Activated CD8-positive, alpha-beta memory T cell treated with anti-CD3 and anti-CD28 coated beads for 24 hours (primary cell): ENCODE data around the gene KIN.
"Not testable (repeated sequence)": the region's sequence is repeated elsewhere in the genome, so short reads cannot be mapped to it uniquely, and the experiment has no call there.

Experiments
- DNase-seq: peaks from one replicate; pipeline ENCODE4 v3.0.0-alpha.2; 2020

Gene KIN

DNA sequence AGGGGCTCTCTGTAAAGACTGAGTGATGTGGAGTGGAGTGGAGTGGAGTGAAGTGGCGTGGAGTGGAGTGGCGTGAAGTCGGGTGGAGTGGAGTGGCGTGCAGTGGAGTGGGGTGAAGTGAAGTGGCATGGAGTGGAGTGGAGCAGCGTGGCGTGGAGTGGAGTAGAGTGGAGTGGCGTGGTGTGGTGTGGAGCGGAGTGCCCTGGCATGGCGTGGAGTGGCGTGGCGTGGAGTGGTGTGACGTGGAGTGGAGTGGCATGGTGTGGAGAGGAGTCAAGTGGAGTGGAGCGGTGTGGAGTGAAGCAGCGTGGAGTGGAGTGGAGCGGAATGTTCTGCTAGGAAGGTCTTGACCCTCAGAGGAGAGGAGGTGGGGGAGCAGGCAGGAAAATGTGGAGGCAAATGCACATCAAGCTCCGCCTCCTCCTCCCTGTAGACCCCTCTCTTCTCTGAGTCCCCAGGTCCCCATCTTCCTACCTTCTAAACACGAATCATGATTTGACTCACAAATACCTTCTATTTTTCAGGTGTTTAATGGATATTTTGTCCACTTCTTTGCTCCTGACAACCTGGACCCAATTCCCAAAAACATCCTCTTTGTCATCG, 64.8 kb downstream of the KIN start:
- no peak for DNase-seq

DNA sequence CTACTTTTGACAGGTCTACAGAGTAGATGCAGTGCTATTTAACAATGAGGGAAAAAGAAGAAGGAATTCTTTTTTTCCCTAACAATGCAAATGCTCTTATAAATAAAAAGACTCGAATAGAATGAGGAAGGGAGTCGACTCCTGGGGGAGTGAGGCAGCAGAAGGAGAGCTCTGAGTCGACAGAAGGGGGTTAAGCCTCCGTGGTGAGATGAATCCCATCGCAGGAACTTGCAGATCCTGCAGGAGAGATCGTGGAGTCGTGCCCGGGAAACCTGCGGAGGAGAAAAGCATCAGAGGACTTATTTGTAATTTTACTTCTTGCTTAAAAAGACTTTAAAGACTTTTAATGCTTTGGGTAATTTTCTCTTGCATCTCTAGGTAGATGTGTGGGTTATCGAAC, 67.3 kb downstream of the KIN start:
- DNase-seq = no peak

DNA sequence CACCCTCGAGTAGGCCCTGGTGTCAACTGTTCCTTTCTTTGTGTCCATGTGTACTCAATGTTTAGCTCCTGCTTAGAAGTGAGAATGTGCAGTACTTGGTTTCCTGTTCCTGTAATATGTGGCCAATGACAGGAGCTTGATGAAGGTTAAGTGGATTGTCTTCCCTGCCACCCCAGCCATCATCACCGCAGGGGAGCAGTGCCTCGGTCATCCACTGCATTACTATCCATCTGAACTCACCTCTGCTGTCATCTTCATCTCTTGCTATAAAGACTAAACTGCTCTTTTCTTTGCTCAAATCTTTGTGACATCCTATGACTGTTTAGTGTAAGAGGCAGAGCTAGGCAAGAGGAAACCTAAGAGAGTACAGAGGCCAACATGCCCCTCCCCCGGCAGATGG, 69.1 kb downstream of the KIN start:
- no peak for DNase-seq

DNA sequence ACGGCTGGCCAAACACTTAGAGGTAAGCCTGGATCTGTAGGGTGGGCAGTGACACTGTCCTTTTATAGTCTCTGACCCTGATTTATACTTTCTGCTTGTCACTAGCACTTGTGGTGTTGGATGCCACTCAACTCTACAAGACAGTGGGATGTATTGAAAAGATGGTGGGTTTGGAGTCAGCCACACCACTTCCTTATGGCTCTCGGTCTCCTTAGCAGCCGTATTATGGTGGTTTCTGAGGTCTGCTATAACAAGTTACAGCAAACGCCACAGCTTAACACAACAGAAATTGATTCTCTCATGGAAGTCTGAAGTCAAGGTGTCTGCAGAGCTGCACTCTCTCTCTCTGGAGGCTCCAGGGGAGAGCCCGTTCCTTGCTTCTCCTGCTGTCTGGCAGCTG, 70.0 kb downstream of the KIN start:
- DNase-seq = no peak

DNA sequence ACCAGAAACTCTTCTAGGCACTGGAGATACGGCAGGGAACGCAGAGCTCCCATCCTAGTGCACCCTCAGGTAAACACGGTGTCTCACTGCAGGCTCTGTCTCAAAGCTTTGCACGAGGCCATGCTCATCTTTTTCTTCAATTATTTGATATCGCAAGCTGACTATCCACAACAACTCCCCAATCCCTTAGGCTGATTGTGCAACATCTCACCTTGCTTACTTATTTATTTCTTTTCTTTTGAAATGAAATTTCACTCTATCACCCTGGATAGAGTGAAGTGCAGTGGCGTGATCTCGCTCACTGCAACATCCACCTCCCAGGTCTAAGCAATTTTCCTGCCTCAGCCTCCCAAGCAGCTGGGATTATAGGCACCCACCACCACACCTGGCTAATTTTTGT, 72.3 kb downstream of the KIN start:
- DNase-seq = no peak

DNA sequence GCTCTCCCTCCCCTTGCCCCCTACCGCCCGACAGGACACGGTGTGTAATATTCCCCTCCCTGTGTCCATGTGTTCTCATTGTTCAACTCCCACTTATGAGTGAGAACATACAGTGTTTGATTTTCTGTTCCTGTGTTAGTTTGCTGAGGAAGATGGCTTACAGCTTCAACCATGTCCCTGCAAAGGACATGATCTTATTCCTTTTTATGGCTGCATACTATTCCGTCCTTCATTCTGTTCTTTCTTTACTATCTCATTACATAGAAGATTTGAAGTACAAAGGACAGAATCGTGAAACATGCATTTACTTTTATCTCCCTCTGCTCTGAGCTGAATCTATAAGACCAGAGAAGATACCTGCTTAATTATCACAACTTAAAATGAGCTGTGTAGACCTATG, 76.7 kb downstream of the KIN start:
- DNase-seq = not testable (repeated sequence)

DNA sequence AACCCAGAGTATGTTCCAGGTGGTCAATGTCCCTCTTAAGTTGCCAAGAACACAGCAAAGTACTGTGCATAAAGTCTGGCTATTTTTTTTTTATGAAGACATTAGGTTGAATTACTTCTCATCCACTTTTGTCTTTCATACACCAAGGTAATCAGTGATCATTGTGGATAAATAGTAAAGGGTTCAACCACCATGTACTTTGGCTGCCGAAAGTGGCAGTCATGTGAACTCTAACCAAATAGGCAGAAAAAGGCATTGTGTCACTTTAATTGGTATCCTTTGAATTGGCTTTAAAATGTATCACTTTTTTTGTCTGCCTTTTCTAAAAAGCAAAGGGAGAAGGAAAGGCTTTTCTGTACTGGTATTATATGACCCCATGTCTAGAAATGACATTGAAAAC, 77.3 kb downstream of the KIN start:
- no peak for DNase-seq

DNA sequence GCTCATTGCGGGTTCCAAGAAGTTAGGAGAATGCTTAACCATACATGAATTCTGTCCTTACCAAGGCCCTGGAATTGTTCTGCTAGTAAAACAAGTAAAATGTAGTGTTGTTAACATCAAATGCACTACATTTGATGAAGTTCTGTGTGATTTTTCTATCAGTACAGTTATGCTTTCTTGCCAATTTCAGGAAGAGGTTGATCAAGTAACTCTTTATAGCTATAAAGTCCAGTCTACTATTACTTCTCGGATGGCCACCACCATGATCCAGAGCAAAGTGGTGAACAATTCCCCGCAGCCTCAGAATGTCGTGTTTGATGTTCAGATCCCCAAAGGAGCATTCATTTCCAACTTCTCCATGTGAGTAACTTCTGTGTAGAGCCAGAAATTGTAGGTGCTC, 79.0 kb downstream of the KIN start:
- no peak for DNase-seq

DNA sequence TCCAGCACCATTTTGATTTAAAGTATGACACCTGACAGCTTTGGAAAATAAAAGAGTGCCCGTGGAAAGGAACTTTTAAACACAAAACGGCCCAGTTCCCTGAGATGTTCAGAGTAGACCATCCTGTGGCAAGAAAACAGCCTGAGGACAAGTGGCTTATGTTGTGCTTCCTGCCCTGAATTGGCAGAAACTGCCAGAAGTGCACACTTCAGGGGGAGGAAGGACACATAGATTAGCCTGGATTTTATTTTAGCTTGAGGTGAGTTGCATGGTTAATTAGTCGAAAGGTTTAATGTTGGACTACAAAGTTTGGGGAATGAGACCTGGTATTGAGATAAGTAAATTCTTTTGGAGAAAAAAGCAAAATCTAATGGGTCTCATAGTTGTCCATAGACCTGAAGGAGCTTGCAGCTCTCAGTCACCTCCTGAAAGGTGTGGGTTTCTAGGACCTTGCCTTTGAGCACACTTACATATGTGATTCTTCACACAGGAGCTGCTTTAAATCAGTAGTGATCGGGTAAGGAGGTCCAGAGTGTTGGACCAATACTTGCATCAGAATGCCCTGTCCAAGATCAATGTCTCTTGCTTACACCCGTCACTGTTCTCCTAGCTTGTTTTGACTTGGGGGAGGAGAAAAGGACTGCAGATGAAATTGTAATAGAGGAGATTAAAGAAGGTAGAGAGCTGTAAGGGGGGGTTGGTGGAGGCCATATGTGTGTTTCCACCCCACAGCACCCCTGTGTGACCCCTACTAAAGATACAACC, 79.8 kb downstream of the KIN start:
- no peak for DNase-seq

DNA sequence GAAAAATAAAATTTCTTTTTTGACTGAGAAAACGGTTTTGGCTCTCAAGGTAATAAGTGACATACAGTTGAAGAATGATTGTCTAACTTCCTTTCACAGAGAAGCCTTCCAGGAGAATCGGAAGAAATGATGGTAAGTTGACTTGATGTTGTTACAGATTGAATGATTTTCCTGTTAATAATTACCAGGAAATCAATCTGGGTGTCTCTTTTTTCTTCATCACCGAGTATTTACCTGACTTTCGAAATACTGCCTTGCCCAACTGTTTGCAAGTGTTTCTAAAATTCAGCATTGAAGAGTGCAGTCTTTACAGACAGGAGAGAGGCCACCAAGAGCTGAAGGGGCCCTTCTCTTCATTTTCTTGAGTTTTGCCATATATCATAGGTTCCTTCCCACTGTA, 80.7 kb downstream of the KIN start:
- DNase-seq = no peak

DNA sequence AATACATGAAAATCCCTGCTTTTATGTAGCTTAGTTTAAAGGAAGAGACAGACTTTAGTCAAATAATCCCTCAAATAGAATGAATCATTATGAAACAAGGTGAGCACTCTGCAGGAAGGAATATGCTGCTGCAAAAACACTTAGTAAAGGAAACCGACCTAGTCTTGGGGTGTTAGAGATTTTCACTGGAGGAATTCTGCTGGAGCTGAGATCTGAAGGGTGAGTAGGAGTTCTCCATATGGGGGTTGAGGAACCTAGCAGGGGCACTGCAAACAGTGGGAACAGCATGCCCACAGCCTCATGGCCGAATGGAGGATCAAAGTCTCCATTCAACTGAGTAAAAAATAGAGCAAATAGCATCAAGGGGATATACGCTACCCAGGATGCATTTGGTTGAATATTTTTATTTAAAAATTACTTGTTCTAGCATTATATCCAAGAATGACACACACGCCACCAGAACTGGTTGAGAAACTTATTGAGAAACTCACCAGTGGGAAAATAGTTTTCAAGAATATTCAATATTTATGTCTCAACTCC, 81.2 kb downstream of the KIN start:
- no peak for DNase-seq

DNA sequence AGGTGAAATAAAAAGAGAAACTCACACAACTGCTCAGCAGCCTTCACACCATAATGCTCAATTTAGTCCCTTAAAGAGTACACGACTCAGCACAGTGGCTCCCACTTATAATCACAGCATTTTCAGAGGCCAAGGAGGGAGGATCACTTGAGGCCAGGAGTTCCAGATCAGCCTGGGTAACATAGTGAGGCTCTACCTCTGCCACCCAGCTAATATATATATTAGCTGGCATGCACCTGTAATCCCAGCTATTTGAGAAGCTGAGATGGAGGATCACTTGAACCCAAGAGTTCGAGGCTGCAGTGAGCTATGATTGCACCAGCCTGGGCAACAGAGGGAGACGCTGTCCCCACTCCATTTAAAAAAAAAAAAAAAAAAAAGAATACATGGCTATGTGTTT, 82.5 kb downstream of the KIN start:
- no peak for DNase-seq

DNA sequence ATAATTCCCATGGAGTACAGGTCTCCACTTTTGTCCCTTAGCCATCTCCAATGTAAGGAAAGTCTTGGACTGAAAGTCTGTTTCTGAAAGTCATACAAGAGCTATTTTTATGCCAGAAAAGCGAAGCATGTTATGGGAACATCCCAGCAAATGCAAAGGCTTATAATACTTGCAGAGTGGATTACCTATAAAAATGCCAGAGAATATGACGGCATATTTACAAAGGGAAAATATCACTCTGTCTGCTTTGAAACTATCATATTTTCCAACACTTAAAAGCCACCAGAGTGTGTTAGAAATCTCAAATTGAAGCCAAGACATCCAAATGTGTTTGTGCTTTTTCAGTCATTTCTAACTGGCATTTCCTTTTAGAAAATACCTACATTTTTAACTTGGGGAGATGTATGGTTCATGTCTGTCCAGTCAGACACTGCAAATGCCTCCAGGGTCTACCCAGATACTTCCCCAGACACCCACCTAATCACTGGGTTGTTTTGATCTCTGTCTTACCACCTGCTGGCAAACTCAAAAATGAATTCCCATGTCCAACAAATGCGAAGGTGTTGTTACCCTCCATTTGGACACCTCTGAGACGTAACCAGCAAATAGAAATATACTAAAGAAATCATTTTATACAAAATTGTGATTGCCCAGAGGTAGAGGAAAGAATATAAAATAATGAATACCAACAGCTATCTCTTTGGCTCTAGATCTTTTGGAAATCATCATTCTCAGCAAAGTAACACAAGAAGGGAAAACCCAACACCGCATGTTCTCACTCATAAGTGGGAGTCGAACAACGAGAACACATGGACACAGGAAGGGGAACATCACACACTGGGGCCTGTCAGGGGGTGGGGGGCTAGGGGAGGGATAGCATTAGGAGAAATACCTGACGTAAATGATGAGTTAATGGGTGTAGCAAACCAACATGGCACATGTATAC, 83.4 kb downstream of the KIN start:
- DNase-seq = no peak

DNA sequence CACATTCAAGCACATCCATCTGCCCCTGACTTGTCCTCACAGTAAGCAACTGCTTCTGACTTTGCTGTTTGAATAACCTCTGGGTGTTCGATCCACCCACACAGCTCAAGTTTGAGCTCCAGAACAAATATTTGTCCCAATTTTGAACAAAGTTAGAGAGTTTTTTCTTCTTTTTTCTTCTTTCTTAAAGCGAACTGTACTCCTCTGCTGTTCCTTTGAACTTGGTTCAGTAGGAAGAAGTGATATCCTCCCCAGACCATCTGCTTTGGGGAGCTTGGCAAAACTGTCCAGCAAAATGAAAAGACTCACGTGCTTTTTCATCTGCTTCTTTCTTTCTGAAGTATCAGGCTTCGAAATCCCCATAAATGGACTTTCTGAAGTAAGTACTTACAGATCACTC, 84.7 kb downstream of the KIN start, which contains the start of gene ITIH2:
ITIH2 (plus strand) TSS at position 177 of the 400 bp plus-strand sequence; CDS start at position 296, 119 bp downstream.
- no peak for DNase-seq

DNA sequence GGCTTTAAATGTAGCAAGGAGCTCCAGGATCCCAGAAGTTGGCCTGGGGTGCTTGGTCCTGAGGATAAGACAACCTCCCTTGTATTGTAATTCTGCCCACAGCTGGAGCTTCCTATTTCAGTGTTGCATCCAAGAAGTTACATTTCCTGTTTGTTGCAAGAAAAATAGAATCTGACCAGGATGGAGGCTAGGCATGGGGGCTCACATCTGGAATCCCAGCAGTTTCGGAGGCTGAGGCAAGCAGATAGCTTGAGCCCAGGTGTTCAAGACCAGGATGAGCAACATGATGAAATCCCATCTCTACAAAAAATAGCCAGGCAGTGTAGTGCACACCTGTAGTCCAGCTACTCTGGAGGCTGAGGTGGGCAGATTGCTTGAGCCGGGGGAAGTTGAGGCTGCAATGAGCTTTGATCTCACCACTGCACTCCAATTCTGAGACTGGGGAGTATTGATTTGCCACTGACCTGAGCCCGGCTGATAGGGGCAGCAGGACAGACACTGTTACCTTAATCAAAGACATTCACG, 85.4 kb downstream of the KIN start:
- DNase-seq = no peak

DNA sequence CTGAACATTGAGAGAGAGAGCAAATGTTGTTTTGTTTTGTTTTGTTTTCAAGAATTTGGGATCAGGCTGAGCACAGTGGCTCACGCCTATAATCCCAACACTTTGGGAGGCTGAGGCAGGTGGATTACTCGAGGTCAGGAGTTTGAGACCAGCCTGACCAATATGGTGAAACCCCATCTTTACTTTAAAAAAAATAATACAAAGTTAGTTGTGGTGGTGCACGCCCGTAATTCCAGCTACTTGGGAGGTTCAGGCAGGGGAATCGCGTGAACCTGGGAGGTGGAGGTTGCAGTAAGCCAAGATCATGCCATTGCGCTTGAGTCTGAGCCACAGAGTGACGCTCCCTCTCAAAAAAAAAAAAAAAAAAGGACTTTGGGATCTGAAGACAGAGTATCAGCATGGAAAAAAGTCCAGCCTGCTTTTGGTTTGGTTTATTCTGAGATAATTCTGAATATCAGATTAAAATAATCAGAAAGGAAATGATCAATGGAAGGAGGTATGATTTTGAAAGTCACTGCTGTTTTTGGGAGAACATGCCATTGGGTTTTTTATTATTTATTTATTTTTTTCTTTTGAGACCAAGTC, 86.5 kb downstream of the KIN start:
- no peak for DNase-seq
